KMS-11 (cell line): ENCODE measurements around the gene TBL1X.

Experiments
- H2AFZ ChIP-seq: fragments of 200-600 bp; sonication (generic); 2 replicates; pipeline ENCODE4 v1.6.1; 2016; ENCODE audit warnings: antibody characterized with exemption, mixed run types, low read depth
- H3K27ac ChIP-seq: fragments of 200-600 bp; sonication (generic); 2 replicates; pipeline ENCODE4 v1.6.1; 2016; ENCODE audit warnings: mild to moderate bottlenecking, mixed run types
- H3K27me3 ChIP-seq: fragments of 200-600 bp; sonication (generic); 2 replicates; pipeline ENCODE4 v1.6.1; 2017; ENCODE audit warnings: mild to moderate bottlenecking, low read depth, mixed run types, moderate library complexity; ENCODE audit not compliant: insufficient read depth
- H3K36me3 ChIP-seq: fragments of 200-600 bp; sonication (generic); 2 replicates; pipeline ENCODE4 v1.6.1; 2017; ENCODE audit warnings: mild to moderate bottlenecking, mixed run types; ENCODE audit not compliant: insufficient read depth
- H3K4me1 ChIP-seq: fragments of 200-600 bp; sonication (generic); 2 replicates; pipeline ENCODE4 v1.6.1; 2016; ENCODE audit warnings: mild to moderate bottlenecking, low read depth, mixed run types; ENCODE audit not compliant: poor library complexity, severe bottlenecking
- H3K4me2 ChIP-seq: fragments of 200-600 bp; sonication (generic); 2 replicates; pipeline ENCODE4 v1.7.0; 2016; ENCODE audit warnings: mild to moderate bottlenecking, mixed run types
- H3K4me3 ChIP-seq: fragments of 200-600 bp; sonication (generic); IDR thresholded peaks from 2 replicates; pipeline ENCODE4 v1.6.1; 2017; ENCODE audit warnings: low read depth, low read length, mixed read lengths; ENCODE audit not compliant: insufficient read depth
- H3K79me2 ChIP-seq: fragments of 200-600 bp; sonication (generic); 2 replicates; pipeline ENCODE4 v1.6.1; 2016; ENCODE audit warnings: low read depth, mixed run types; ENCODE audit not compliant: insufficient read depth
- H3K9ac ChIP-seq: fragments of 200-600 bp; sonication (generic); 2 replicates; pipeline ENCODE4 v1.6.1; 2016; ENCODE audit warnings: mild to moderate bottlenecking, mixed run types
- H4K20me1 ChIP-seq: fragments of 200-600 bp; sonication (generic); 2 replicates; pipeline ENCODE4 v1.6.1; 2016; ENCODE audit warnings: mild to moderate bottlenecking, mixed run types; ENCODE audit not compliant: insufficient read depth
- TF ChIP-seq, protein P1 (sequence below): fragments of 200-600 bp; sonication (generic); conservative IDR thresholded peaks from 2 replicates; pipeline ENCODE4 v1.6.1; 2017; ENCODE audit warnings: low read depth, mild to moderate bottlenecking, antibody characterized with exemption, low read length, moderate library complexity, mixed read lengths

The TBL1X gene

DNA sequence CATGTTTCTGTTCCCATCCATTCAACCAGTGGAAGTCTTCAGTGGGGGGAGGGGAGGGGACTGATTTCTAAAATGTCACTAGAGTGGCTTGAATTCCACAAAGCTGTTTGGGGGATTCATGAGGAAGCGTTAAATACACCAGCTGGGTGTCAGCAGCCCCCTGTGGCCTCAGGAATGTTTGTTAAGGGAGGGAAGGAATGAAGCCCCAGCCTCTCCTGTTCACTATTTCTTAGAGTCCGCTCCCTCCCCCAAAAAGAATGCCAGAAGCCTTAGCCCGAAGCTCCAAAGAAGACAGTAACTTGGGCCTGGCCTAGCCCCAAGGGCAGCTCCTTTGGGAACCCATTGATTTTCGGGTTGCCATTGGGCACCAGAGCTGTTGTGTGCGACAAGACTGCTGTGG, 324.7 kb downstream of the TBL1X start:
- Histone ChIP-seq H3K4me3 (no peak overlapping the region), H3K79me2 (no peaks in the 10 kb centered on the region), H3K36me3 (no peaks in the 10 kb centered on the region), H2AFZ (no peak overlapping the region), H3K27me3 (no peaks in the 10 kb centered on the region; the same call in 1 of the 2 replicates), H4K20me1 (no peaks in the 10 kb centered on the region), H3K4me2 (no peak overlapping the region), H3K4me1 (no peaks in the 10 kb centered on the region), H3K9ac (no peak overlapping the region), H3K27ac (no peak overlapping the region)
- TF ChIP-seq, protein P1, sequence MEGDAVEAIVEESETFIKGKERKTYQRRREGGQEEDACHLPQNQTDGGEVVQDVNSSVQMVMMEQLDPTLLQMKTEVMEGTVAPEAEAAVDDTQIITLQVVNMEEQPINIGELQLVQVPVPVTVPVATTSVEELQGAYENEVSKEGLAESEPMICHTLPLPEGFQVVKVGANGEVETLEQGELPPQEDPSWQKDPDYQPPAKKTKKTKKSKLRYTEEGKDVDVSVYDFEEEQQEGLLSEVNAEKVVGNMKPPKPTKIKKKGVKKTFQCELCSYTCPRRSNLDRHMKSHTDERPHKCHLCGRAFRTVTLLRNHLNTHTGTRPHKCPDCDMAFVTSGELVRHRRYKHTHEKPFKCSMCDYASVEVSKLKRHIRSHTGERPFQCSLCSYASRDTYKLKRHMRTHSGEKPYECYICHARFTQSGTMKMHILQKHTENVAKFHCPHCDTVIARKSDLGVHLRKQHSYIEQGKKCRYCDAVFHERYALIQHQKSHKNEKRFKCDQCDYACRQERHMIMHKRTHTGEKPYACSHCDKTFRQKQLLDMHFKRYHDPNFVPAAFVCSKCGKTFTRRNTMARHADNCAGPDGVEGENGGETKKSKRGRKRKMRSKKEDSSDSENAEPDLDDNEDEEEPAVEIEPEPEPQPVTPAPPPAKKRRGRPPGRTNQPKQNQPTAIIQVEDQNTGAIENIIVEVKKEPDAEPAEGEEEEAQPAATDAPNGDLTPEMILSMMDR = no peak
